Retinal pigment epithelial cell (primary cell): ENCODE results near the gene GOLGA5.
"Not testable (repeated sequence)": the region's sequence is repeated elsewhere in the genome, so short reads cannot be mapped to it uniquely, and the experiment has no call there.

Experiments used
- DNase-seq: peaks from one replicate; pipeline ENCODE4 v3.0.0-alpha.2; 2010; ENCODE audit warnings: low read depth
- H3K4me3 ChIP-seq: 2 replicates; pipeline ENCODE4 v1.5.1; 2011; ENCODE audit warnings: mild to moderate bottlenecking, low read length, control low read depth, moderate library complexity
- CTCF ChIP-seq: conservative IDR thresholded peaks from 2 replicates; pipeline ENCODE4 v1.5.1; 2011; ENCODE audit warnings: low read depth, low read length, control low read depth, inconsistent platforms

Gene GOLGA5

GRCh38 chr14:92819011-92819597 lies 25.0 kb downstream of the GOLGA5 start:
- no peak overlapping the region for H3K4me3 ChIP-seq
- no peak for TF ChIP-seq CTCF
- DNase-seq = no peak

GRCh38 chr14:92819680-92820535 lies 25.8 kb downstream of the GOLGA5 start:
- H3K4me3 ChIP-seq, DNase-seq: not testable (repeated sequence)

GRCh38 chr14:92820536-92820840 lies 26.4 kb downstream of the GOLGA5 start:
- not testable (repeated sequence) for H3K4me3 ChIP-seq, DNase-seq

GRCh38 chr14:92830902-92831301 lies 36.8 kb downstream of the GOLGA5 start:
- TF ChIP-seq CTCF = no peak

GRCh38 chr14:92832137-92832700 lies 38.1 kb downstream of the GOLGA5 start:
- no peak for TF ChIP-seq CTCF
- no peak overlapping the region for H3K4me3 ChIP-seq

More at GRCh38 chr14:92830902-92831301, 36.8 kb downstream of the GOLGA5 start:
- H3K4me3 ChIP-seq = no peak overlapping the region
- no peak for DNase-seq

GRCh38 chr14:92841930-92842329 lies 47.8 kb downstream of the GOLGA5 start:
- DNase-seq = no peak
- H3K4me3 ChIP-seq = no peak overlapping the region
- no peak for TF ChIP-seq CTCF

More at GRCh38 chr14:92832137-92832700, 38.1 kb downstream of the GOLGA5 start:
- DNase-seq = no peak

- TF ChIP-seq CTCF = no peak
Observed at GRCh38 chr14:92844204-92844603, 50.1 kb downstream of the GOLGA5 start.

More at GRCh38 chr14:92844204-92844603, 50.1 kb downstream of the GOLGA5 start:
- no peak for DNase-seq
- H3K4me3 ChIP-seq = no peak overlapping the region
